MM.1S (cell line): Measurements from ENCODE around the gene TCHHL1.

Experiments
- EZH2 ChIP-seq: fragments of 300-600 bp; sonication (generic); optimal IDR thresholded peaks from 2 replicates; pipeline ENCODE3; 2017; ENCODE audit warnings: low read depth, mild to moderate bottlenecking, antibody characterized with exemption, low read length, mixed read lengths
- EZH2phosphoT487 ChIP-seq: fragments of 300-600 bp; sonication (generic); IDR thresholded peaks from 2 replicates; pipeline ENCODE4 v1.6.1; 2018; ENCODE audit warnings: antibody characterized with exemption, low read length
- TF ChIP-seq, protein P1 (sequence below): fragments of 300-600 bp; sonication (generic); IDR thresholded peaks from 2 replicates; pipeline ENCODE4 v1.5.1; 2016; ENCODE audit warnings: antibody characterized with exemption, low read length, mixed read lengths

DNA sequence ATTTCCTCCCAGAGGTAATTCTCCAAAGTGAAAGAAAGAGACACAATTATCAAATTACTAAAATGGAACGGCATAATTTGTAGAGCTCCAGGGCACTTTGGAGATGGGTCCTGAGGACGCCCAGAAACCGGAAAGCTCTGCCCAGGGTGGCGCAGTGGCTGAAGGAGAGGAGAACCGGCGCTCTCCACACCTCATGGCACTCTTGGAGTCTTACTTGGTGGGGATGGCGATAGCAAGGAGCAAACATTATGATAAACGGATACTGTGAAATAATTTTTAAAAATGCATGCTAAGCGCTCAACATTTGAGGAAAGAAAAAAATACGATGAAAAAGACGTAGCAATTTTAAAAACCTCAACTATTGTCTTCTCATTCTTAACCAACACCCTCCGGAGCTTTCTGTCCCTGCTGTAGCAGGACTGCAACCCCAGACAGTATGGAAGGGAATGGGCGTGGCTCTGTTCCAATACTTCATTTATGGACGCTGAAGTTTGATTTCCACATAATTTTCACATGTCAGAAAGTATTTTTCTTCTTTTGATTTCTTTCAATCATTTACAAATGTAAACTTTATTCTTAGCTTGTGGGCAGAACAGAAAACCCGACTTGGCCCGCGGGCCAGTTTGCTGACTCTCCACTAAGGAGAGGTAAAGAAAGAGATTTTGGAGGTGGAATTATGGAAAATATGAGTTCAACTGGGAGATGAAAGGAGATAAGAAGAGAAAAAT lies 53.2 kb downstream of the TCHHL1 start:
- TF ChIP-seq, protein P1, sequence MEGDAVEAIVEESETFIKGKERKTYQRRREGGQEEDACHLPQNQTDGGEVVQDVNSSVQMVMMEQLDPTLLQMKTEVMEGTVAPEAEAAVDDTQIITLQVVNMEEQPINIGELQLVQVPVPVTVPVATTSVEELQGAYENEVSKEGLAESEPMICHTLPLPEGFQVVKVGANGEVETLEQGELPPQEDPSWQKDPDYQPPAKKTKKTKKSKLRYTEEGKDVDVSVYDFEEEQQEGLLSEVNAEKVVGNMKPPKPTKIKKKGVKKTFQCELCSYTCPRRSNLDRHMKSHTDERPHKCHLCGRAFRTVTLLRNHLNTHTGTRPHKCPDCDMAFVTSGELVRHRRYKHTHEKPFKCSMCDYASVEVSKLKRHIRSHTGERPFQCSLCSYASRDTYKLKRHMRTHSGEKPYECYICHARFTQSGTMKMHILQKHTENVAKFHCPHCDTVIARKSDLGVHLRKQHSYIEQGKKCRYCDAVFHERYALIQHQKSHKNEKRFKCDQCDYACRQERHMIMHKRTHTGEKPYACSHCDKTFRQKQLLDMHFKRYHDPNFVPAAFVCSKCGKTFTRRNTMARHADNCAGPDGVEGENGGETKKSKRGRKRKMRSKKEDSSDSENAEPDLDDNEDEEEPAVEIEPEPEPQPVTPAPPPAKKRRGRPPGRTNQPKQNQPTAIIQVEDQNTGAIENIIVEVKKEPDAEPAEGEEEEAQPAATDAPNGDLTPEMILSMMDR: no peak; the same call in 1 of the 2 replicates
- TF ChIP-seq EZH2phosphoT487 (no peak), EZH2 (no peak)
